Stomach smooth muscle (tissue), 2 donors: ENCODE results near the gene PCDH12.

Experiments used
- H3K27ac ChIP-seq: one replicate; pipeline ENCODE4 v1.7.0; 2013; ENCODE audit warnings: mild to moderate bottlenecking, low read length, inconsistent platforms
- H3K27me3 ChIP-seq, 2 donors: one replicate each; pipeline ENCODE4 v1.7.0; 2013; ENCODE audit warnings: low read length in 2 of 2; ENCODE audit not compliant: insufficient read depth in 2 of 2, control insufficient read depth in 1 of 2
- H3K36me3 ChIP-seq, 2 donors: one replicate each; pipeline ENCODE4 v1.7.0; 2013; ENCODE audit warnings: low read length in 2 of 2; ENCODE audit not compliant: control insufficient read depth in 2 of 2, insufficient read depth in 2 of 2
- H3K4me1 ChIP-seq: one replicate; pipeline ENCODE4 v1.7.0; 2013; ENCODE audit warnings: low read length; ENCODE audit not compliant: control insufficient read depth, insufficient read depth
- H3K4me3 ChIP-seq, 2 donors: one replicate each; pipeline ENCODE4 v1.7.0; 2013; ENCODE audit warnings: low read length in 2 of 2
- H3K9ac ChIP-seq, 2 donors: one replicate each; pipeline ENCODE4 v1.7.0; 2013; ENCODE audit warnings: low read length in 2 of 2, mild to moderate bottlenecking in 1 of 2
- H3K9me3 ChIP-seq, 2 donors: one replicate each; pipeline ENCODE4 v1.7.0; 2013; ENCODE audit warnings: low read length in 2 of 2; ENCODE audit not compliant: control insufficient read depth in 2 of 2
- donor health status: healthy.
- donor health status: Pancreatic carcinoma.

The PCDH12 gene

DNA sequence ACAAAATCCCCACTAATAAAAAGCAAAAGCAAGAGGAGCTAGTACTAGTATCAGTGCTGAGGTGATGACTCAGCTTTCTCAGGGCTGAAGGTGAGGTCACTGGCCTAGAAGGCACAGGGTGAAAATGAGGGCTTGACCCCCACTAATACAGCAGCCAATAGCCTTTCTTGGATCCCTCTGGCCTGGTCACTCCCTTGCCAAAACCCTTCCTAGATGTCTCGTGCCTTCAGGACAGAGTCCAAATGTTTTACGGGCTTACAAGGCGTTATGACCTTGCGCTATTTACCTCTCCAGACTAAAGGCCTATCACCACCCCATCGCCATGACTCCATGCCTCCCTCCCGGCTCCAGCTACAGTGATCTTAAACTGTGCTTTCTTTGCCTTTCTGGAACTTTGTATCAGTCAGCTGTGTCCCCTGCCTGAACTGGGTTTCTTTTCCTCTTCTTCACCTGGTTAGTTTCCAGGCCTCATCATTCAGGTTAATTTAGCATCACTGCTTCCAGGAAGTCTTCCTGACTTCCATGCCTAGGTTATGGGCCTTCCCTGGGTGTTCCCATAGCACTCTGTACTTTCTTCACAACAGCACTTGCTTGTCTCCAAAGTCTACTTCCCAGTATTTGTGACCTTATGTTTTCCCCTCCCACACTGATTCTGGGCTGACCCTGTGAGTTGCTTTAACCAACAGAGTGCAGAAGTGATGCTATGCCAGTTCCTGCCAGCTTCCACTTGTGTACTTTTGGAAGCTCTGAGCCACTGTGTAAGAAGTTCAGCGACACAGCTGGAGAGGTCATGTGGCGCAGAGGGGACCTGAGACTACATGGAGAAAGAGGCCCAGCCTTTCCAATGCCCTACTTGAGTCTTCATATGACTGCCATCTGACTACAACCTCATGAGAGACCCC is 38.5 kb downstream of the PCDH12 start:
- H3K9ac ChIP-seq, result no peak overlapping the region
- peaks cover 0 to 8% of the 10 kb centered on the region in 2 donors for H3K27me3 ChIP-seq
- H3K4me1 ChIP-seq, result peaks cover 11% of the 10 kb centered on the region
- no peak overlapping the region for H3K4me3 ChIP-seq
- no peaks in the 10 kb centered on the region for H3K9me3 ChIP-seq
- H3K27ac ChIP-seq, result no peak overlapping the region
- H3K36me3 ChIP-seq, result no peaks in the 10 kb centered on the region

DNA sequence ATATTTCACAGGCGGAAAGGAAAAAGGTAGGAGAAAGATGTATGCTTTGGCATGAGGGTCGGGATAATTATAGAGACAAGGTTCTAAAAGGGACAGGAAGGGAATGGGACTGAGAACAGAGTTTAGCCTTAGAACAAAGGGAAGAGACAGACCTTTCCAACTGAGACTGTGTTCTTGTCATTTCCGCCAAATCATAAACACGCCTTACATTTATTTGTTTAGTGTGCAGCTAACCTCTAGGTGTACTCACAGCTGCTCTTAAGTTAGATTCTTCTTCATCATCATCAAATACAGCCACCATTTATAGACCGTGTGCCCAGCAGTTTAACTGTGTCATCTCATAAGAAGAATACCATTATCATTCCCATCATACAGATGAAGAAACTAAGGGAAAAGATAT is 40.2 kb downstream of the PCDH12 start:
- Histone ChIP-seq H3K9me3 (no peaks in the 10 kb centered on the region), H3K27ac (no peak overlapping the region), H3K9ac (no peak overlapping the region), H3K27me3 (peaks cover 8 to 10% of the 10 kb centered on the region in 2 donors), H3K36me3 (no peaks in the 10 kb centered on the region), H3K4me1 (peaks cover 6% of the 10 kb centered on the region), H3K4me3 (no peak overlapping the region)

DNA sequence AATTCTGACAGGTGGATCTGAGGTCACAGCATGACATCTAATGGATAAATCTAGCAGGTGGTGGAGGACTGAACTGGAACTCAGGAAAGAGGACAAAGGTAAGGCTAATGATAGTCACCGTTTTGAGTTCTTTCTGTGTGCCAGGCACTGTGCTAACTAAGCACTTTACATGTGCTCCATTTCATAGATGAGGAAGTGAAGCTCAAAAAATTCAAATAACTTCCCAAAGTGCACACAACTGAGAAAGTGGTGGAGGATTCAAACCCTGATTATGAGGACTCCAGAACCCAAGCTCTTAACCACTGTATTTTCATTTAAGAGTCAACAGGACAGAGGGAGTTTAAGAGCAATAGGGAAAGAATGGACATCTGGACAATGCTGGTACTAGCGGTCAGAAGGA is 41.5 kb downstream of the PCDH12 start:
- Histone ChIP-seq H3K27me3 (peaks cover 8 to 10% of the 10 kb centered on the region in 2 donors), H3K36me3 (no peaks in the 10 kb centered on the region)

DNA sequence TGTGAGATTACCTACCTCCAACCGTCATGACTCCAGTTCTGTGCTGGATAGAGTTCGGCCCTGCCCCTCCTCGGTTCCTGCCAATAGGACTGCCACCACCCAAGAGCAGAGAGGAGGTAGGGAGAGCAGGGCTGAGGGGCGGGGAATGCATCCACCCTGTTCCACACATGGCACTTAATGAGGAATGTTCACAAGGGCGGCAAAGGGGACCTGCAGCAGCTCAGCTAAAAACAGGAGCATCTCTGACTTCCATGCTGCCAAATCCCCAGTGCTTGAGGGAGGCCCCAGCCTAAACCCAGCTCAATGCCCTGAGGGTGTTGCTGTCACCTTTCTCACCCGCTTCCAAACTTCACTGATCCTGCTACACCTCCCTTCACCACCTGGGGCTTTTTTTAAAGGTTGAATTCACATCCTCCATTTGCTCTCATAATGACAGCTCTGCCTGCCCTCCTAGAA is 42.1 kb downstream of the PCDH12 start:
- H3K27me3 ChIP-seq, result peaks cover 8 to 10% of the 10 kb centered on the region in 2 donors
- H3K4me1 ChIP-seq, result peaks cover 6% of the 10 kb centered on the region
- no peak overlapping the region for H3K9ac ChIP-seq
- no peaks in the 10 kb centered on the region for H3K9me3 ChIP-seq
- H3K4me3 ChIP-seq, result no peak overlapping the region
- no peak overlapping the region for H3K27ac ChIP-seq
- no peaks in the 10 kb centered on the region for H3K36me3 ChIP-seq

More for the DNA sequence above, 41.5 kb downstream of the PCDH12 start:
- no peak overlapping the region for H3K27ac ChIP-seq
- no peak overlapping the region for H3K9ac ChIP-seq
- no peak overlapping the region for H3K4me3 ChIP-seq
- H3K9me3 ChIP-seq, result no peaks in the 10 kb centered on the region
- peaks cover 6% of the 10 kb centered on the region for H3K4me1 ChIP-seq

DNA sequence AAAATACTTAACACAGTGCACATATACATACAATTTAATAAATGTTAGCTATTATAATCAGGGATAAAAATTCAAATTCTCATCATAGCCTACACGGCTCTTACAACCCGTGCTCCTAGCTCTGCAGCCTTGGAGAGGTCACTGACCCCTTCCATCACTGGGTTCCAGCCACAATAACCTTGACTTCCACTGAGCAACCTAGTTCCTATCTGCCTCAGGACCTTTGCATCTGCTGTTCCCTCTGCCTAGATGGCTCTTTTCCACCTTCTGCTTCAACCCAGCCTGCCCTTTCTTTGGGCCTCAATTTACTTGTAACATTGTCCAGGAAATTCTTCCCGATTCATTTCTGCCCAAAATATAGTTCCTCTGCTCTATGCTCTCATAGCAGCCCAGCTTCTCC is 43.2 kb downstream of the PCDH12 start:
- Histone ChIP-seq H3K36me3 (no peaks in the 10 kb centered on the region), H3K27ac (no peak overlapping the region), H3K9me3 (no peaks in the 10 kb centered on the region), H3K27me3 (peaks cover 8 to 10% of the 10 kb centered on the region in 2 donors), H3K9ac (no peak overlapping the region), H3K4me1 (peaks cover 6% of the 10 kb centered on the region), H3K4me3 (no peak overlapping the region)

DNA sequence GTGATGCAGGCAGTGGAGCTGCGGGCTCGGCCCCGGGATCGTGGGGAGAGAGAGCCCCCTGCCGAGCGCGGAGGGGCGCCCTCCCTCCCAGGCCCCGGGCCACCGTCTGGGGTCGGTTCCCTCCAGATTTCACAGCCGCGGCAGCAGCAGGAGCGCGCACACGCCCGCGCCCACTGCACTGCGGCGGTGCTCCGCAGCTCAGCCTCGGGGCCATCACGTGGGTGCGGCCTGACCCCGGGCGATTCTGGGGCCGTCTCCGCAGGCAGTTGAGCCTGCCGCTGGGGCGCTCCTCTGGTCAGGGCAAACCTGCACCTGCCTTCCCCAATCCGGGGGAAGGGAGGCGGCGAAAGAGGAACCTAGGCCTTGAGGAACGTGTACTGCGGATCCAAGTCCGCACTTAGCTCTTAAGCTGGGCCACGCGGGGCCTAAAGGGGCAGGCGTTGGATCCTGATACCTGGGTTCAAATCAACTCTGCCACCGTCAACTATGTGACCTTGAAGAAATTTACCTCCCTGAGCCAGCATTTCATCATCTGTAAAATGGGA is 43.7 kb downstream of the PCDH12 start:
- H3K9me3 ChIP-seq, result no peaks in the 10 kb centered on the region
- H3K36me3 ChIP-seq, result no peaks in the 10 kb centered on the region
- peaks cover 6% of the 10 kb centered on the region for H3K4me1 ChIP-seq
- peak overlapping the region; percentile 69 to 70 for H3K4me3 ChIP-seq
- no peak overlapping the region for H3K27ac ChIP-seq
- peaks cover 8 to 10% of the 10 kb centered on the region in 2 donors for H3K27me3 ChIP-seq
- H3K9ac ChIP-seq, result peak overlapping the region; percentile 48 to 62

DNA sequence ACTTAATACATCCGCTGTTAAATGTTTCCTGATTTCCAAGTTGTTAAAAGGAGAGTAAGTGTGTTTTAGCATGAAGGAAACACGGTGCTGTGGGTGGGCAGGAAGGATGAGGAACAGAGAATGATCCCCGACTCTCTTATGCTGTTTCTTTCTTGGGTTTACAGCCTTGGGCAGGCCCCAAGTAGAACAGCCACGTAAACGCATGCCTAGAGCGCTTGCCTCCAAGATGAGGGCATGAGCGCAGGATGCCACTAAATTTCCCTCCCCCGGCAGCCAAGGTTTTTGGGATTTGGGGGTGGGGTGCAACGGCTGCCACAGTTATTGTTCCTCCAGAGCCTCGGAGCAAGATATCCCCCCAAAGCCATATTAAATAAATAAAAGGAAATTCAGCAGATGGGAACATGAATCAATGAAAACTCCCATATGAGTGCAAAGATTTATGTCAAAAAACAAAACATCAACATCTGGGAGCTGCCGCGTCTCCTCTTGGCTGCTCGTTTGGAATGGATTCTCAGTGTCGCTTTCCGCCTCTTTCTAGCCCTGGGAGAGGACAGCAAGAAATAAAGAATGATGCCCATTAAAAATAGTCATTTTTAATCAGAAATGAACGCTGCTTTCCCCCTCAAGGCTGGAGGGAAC is 44.3 kb downstream of the PCDH12 start:
- Histone ChIP-seq H3K36me3 (no peaks in the 10 kb centered on the region), H3K4me1 (peaks cover 6% of the 10 kb centered on the region), H3K27ac (no peak overlapping the region), H3K4me3 (peak overlapping the region; percentile 69 to 70), H3K27me3 (peaks cover 8 to 10% of the 10 kb centered on the region in 2 donors), H3K9me3 (no peaks in the 10 kb centered on the region), H3K9ac (peak overlapping the region; percentile 48 to 62)

DNA sequence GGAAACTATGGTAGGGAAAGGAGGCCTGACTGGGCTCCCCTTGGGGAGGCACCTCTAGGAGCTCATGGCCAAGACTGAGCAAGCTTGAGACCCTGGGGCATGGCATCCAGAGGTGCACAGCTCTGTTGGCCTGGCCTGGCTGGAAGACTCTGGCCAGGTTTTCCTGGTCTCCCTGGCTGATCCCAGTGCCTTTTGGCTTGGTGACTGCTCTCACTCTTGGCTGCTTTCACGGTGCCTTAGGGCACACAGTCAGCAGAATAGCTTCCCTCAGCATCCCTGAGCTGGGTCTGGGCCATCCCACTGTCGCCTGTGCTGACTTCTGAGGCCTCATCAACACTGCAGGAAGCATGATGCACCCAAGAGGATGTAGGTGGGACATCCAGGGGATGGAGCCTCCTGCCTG is 47.7 kb downstream of the PCDH12 start:
- H3K4me1 ChIP-seq, result peaks cover 6% of the 10 kb centered on the region
- H3K27me3 ChIP-seq, result peaks cover 6 to 10% of the 10 kb centered on the region in 2 donors

DNA sequence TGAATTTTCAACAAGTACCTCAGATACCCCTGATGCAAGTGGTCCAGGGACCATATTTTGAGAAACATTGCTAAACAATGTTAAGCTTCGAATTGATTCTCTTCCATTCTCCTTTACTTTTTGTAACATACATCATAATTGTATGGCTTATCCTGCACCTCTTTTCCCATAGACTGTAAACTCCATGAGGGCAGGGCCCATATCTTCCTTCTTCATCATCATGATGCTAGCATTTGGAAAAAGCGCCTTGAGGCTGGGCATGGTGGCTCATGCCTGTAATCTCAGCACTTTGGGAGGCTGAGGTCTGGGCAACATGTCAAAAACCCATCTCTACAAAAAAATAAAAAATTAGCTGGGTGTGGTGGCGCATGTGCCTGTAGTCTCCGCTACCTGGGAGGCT is 48.8 kb downstream of the PCDH12 start:
- Histone ChIP-seq H3K36me3 (no peaks in the 10 kb centered on the region), H3K27ac (no peak overlapping the region), H3K9ac (no peak overlapping the region), H3K4me1 (peaks cover 6% of the 10 kb centered on the region), H3K4me3 (no peak overlapping the region), H3K27me3 (peaks cover 0 to 7% of the 10 kb centered on the region in 2 donors), H3K9me3 (no peaks in the 10 kb centered on the region)

More for the DNA sequence above, 47.7 kb downstream of the PCDH12 start:
- Histone ChIP-seq H3K4me3 (no peak overlapping the region), H3K9me3 (no peaks in the 10 kb centered on the region), H3K36me3 (no peaks in the 10 kb centered on the region), H3K9ac (no peak overlapping the region), H3K27ac (no peak overlapping the region)

DNA sequence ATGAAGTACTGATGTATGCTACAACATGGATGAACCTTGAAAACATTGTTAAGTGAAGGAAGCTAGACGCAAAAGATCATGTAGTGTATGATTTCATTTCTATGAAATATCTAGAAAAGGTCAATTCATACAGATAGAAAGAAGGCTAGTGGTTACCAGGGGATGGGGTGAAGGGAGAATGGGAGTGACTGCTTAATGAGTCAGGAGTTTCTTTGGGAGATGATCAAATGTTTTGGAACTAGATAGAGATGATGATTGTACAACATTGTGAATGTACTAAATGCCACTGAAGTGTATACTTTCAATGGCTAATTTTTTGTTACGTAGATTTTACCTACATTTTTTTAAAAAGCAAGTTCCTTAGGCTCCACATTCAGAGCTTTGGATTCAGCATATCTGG is 49.2 kb downstream of the PCDH12 start:
- Histone ChIP-seq H3K27me3 (peaks cover 0 to 4% of the 10 kb centered on the region in 2 donors), H3K4me1 (peaks cover 2% of the 10 kb centered on the region), H3K36me3 (no peaks in the 10 kb centered on the region)

More for the DNA sequence above, 49.2 kb downstream of the PCDH12 start:
- Histone ChIP-seq H3K9me3 (no peaks in the 10 kb centered on the region), H3K4me3 (no peak overlapping the region), H3K27ac (no peak overlapping the region), H3K9ac (no peak overlapping the region)
